GM21390 (cell line): ENCODE measurements around the gene FOXD1.

Source experiments
- ATAC-seq: cut with Tn5 transposase; IDR thresholded peaks from one replicate; pipeline ENCODE4 v1.9.1; 2021; ENCODE audit not compliant: unreplicated experiment

FOXD1 gene

DNA sequence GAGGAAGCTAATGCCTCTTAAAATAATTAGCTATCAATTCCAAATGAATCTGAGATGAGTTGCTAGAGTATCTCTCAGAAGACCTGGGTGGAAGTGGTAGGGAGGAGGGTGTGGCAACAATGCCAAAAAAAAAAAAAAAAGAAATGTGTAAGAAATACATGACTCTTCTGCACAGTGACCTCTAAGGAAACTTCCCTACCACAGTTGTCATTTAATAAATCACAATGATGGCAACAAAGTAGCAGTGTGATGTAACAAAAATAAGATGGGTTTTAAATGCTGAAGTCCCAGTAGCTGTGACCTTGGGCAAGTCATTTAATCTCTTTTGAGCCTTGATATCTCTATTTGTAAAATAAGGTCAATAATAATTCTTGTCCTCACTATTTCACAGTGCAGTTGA, 7.2 kb downstream of the FOXD1 start:
- ATAC-seq, result no peak

DNA sequence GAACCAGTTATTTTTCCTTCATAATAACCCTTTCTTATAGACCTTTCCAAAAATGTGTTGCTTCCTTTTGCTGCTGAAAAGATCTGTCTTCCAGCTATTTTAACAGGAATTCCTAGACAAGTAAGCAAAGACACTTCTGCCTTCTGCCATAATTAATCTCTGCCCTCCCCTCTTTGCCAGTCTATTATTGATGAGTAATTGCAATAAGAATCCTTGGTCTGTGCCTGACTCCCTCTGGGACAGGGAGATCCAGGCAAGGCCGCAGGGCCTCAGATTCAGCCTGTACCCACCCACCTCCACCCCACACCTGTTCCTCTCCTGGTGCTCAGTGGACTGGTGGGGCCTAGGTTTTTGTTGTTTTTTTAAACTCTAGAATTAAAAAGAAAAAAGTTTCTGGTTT, 8.3 kb downstream of the FOXD1 start:
- no peak for ATAC-seq

DNA sequence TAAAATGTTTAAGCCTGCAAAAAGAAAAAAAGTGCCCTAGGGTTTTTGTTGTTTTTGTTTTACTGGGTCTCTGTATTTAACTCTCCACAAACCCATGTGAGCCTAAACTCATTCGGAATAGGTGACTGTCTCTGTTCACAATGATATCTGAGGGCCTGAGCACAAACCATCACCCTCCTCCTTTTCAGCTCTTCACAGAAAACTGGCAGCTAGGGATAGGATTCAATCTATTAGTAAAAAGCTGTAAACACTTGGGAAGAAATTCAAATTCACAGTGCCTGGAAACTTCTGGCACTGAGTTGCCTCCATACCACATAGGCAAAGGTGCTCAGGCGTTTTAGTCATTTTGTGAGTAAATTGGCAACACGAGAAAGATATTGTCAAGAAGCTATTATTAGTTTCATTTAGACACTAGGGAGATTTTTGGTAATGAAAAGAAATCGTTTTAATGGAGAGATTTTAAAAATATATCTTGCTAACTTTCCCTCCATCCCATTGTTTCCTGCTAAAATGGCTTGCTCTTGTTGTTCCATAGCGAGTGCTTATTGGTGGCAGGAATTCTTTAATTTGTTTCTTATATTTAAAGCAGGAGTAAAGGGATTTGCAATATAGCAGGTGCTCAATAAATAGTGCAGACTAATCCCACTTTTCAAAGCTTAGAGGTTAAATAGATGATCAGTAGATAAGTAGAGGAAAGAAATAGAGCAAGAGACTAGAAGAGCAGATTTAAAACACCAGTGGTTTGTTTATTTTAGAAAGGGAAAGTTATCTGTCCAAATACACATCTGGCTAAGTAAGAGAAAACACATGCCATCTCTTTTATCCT, 9.7 kb downstream of the FOXD1 start:
- no peak for ATAC-seq

DNA sequence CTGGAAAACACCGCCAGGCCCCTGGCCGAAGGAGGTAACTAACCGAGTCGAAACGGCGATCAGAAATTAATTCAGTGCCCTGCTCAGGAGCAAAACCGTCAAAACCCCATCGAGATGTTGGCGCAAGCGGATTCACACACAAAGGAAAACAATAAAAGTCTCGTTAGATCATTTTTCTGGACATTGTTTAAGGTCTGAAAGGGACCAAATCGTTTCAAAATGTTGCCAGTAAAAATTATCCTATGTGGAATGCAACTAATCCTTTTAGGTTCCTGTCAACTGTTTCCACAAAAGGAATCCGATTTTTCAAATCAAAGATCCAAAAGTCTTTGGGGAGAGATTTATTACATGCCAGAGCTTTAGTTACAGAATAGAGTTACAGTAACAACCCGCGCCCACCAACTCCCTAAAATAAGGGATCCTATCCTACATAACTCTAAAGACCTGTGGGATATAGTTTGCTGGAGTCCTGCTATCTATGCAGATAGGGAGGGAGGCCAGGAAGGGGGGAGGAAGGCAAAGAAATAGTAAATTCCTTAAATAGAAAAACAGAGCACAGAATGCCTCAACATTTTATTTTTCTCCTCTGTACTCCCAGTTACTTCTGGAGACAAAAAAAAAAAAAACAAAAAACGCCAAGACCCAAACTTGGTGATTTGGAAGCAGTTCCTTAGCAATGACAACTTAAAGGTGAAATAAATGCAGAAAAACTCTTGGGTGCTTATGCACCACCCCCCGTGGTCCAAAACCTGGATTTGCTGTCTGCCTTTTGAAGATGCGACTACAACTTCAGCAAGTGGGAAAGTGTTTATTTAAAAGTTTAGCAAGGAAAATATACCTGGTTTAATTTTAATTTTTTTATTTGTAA, 10.6 kb downstream of the FOXD1 start:
- no peak for ATAC-seq

DNA sequence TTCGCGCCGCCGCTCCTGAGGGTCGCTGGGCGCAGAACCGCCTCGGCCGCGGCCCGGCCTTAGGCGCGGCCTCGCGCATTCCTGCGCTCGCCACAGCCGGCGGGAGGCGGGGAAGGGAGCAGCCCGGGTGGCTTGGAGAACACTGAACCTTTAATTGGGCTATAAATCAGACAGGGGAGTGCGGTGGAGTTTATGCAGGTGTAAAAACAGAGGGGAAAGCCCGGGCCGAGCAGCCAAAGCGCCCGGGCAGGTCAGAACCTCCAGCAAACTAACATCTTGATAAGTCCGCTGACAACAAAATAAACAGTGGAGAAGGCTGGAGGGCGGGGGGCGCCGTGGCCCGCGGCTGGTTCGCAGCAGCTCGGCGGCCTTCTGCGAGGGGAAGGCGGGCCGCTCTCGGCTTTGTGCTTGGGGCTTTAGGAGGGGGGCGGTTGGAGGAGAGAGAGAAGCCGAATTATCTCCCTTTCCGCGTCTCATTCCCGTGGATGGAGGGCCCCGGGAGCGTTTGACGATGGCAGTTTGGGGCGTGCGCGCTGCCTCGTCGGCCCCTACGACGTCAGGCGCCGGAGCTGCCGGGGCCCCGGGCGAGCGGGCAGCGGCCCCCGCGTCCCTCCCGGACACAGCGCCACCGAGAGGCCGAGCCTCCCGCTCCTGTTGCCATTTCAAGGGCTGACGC, 11.3 kb downstream of the FOXD1 start:
- ATAC-seq, result no peak

DNA sequence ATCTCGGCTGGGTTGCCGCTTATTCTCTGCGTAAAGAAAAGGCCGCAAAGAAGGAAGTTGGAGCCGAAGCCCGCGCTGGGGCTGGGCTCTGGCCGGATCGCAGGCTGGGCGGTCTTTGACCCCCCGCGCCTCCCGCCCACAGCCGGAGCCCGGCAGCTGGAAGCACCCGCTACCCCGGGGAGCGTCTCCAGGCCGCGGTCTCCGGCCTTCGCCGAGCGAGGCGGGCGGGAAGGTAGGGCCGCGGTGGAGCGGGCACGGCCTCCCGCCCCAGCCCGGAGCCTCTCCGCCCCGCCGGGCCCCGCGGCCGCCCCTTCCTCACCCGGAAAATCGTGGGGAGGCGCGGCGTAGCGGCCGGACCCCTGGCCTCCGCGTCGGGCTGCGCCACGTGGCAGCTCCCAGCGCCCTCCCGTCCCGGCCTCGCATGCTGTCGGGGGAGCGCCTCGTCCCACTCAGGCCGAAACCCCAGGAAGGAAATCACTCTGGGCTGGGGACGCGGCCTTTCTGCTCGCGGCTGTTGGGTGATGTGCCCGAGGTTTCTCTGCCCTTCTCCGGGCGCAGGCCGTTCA, 12.0 kb downstream of the FOXD1 start:
- ATAC-seq, result no peak

DNA sequence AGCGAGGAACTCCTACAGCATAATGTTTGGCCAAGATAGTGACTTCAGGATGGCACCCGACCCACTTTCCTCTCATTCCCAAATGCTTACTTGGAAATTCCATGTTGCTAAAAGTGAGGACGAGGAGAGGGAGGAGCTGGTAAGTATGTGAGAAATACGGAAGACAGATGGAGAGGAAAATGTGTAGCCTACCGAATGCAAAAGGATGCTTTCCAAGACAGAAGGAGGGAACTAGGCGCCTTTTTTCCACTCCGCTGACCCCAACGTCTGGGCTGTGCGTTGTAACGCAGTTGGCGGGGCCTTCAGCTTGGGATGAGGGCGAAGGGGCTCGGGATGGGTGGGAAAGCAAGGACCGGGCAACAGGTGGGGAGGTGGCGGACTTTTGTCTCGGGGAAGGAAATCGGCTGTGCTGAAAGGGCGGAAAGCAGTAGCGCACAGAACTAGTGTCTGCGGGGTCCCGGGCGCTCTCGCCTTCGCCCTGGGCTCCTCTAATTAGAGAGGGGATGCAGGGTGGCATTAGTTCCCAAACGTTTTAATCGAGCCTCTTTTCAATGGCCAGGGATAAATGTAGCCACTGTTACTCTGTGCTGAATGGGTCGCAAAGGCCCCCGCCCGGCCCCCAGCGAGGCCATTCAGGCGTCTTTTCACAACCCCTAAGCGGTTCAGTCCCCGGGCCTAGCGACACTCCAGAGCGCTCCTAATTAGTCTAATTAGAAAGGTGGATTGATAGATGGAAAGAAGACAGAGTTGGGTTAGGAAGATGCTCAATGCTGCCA, 12.6 kb downstream of the FOXD1 start:
- no peak for ATAC-seq

DNA sequence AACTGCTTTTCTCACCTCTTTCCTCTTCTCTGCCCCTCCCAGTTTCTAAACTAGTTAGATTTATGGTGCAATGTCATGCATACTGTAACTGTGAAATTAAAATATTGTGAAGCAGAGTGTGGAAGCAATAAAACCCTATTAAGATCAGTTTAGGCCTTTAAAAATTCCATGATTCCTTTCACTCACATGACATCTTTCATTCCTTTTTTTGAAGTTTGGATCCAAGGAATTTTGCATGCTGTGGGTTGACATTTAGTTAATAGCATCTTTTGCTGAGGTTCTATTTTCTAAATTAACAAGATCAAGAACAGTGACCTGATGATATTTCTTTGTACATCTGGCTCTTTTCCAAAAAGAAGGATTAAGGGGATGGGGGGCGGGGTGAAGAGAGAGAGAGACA, 13.7 kb downstream of the FOXD1 start:
- ATAC-seq, result no peak

DNA sequence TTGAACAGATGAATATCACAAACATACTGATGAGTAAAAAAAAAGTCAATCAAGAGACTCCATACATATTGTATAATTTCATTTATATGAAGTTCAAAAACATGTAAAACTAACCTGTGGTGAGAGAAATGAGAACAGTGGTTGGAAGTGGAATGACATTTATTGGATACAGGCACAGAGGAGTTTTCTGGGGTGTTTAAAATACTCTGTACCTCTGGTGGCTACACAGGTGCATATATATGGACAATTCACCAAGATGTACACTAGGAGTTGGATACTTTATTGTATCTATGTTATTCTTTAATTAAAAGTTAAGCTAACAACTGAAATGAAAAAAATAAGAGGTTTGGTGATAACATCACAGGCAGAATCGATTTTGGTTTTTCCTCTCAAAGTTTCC, 14.1 kb downstream of the FOXD1 start:
- ATAC-seq, result no peak

DNA sequence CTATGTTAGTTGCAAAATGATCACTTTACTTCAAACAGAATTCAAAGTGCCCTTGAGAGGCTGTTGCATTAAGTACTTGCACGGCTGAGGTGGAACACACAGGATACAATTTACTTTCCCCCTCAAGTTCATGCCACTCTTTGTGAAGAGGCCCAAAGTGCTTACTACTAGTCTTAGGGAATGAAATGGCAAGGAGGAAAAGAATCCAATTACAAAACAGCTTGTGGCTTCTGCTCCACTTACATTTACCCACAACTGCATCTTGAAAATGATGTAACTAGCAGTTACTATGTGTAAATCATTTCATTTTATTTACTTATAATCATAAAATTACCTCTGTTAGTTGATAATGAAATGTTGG, 14.6 kb downstream of the FOXD1 start:
- ATAC-seq, result no peak

DNA sequence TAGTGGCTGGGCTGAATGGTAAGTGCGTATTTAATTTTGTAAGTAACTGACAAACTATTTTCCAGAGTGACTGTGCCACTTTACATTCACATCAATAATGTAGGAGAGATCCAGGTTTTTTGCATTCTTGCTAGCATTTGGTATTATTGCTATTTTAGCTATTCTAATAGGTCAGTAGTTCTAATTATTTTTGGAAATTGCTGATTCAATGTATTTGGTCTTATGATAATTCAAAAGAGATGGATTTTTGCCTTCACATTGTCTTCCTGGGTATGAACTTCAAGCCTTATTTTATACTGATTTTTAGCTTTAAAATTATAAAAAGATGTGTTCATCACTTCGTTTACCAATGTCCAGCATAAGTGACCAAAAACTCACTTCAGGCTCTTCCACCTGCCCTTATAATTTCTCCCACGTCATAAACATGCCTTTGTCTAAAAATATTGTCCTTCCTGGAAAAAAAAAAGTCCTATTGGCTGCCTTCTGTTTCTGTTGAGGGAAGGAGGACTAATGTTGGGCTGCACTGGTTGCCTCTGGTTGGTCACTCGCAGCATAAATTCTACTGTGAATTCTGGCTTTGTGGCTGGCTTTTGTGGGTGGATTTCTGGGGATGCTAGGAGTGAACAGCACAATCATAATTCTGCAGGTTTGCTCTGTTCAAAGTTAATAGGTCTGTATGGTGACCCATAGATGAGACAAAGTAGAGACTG, 15.2 kb downstream of the FOXD1 start:
- no peak for ATAC-seq

DNA sequence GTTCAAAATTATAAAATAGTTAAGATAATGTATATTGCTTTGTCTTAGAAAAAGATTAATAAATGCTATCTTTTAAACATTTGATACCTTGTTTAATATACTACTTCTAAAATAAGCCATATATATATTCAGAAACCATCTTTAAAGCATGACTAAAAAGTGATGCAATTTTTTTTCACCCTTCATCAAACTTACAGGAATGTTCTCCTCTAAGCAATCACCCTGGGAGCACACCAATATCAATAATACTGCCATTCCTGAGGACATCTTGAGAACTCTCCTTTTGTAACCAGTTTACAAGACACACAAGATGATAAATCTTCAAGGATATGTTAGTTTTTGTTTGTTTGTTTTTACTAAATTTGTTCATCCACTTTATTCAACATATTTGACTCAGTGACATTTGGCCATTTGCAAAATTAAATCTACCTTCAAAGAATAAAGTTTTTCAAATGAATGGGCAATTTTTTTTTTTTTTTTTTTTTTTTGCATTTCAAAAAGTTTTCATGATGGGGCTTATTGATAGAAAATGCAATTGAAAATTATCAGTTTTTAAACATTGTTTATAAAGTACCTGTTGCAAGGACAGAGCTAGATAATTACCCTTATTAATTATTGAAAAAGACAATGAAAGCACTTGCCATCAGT, 17.2 kb downstream of the FOXD1 start:
- no peak for ATAC-seq

DNA sequence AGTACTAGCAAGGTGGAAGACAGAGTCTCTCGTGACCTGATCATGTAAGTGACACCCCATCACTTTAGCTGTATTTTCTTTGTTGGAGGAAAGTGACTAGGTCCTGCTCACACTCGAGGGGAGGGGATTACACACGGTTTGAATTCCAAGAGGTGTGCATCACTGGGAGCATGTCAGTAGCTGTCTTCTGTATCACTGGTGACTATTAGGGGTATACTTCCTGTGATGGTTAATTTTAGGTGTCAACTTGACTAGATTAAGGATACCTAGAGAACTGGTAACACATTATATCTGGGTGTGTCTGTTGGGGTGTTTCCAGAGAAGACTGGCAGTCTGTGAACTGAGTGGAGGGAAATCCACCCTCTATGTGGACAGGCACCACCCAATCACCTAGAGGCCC, 22.5 kb downstream of the FOXD1 start:
- ATAC-seq, result no peak

DNA sequence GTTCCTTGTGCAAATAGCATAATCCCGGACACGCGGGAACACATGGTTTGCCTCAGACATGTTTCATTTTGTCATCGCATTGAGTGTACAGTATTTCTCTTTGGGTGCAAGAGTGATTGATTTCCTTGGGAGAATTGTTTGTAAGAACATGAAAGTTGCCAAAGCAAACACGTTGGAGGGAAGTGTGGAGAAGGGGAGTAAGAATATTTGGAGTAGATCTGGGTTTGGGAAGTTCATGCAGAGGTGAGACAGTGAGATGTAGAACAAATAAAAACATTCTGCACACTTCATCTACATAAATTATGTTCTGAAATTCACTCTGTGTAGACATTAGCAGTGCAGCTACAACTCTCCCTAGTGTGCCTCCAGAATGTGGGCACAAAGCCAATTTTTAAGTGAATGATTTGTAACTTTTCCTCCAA, 24.0 kb downstream of the FOXD1 start:
- ATAC-seq, result no peak

DNA sequence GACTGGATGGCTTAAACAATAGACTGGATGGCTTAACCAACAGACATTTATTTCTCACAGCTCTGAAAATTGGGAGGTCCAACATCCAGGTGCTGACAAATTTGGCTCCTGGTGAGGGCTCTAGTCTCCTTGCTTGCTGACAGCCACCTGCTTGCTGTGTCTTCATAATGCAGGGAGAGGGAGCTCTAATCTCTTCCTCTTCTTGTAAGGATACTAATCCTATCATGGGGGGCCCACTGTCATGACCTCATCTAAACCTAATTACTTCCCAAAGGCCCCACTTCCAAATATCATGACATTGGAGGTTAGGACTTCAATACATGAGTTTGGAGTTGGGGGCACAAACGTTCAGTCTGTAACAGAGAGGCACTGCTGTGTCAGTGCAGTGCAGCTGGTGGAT, 26.4 kb downstream of the FOXD1 start:
- ATAC-seq, result no peak

DNA sequence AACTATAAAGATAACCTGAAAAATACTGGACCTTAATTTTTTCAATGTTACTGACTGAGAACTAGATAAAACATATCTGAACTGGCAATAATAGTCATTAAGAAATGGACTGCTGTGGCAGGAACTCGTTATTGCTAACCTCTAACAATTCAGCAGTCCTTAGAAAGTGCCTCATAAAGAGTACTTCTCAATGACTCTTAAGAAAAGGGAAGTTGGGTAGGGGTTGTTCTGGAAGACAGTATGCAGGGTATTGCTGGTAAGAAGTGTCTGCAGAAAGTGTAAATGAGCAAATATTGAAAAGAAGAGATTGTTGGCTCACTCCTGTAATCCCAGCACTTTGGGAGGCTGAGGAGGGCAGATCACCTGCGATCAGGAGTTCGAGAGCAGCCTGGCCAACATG, 27.9 kb downstream of the FOXD1 start:
- ATAC-seq, result no peak

DNA sequence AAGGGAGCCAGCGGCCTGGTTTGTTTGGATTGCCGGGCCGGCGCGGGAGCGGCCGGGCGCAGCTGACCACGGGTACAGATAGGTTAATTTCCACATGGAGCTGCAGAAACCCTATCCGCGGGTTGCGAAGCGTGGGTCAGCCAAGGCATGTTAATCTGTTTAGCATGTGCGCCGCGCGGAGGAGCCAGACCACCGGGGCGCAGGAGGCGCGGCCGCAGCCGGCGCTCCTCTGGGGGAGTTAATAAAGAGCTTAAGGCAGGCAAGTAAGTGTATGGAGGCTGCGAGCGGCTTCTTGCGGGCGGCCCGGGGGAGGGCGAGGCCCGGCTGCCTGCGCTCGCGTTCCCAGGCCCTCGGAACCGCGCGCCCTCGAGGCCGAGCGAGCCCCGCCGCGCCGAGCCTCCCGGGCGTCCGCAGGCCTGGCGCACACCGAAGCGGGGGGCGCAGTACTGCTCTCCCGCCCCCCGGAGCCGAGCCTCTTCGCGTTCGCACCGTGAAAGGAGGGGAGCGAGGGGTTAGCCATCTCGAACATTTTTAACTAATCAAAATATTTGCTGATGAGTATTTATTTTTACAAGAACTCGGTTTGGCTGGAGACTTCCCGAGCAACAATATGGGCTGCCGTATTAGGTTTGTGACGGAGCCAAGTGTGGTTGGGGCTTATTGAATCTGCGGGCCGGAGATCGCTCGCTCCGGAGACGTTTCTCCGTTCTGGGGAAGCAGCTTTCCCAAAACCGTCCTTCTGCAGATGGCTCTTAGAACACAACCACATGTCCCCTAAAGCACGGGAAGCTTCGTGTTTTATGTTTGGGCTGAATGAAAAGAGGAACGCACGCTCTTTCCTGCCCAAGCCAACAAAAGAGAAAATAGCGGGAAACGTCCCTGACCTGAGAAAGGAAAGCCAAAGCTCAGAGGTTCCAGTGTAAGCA, 28.8 kb downstream of the FOXD1 start:
- ATAC-seq, result no peak

DNA sequence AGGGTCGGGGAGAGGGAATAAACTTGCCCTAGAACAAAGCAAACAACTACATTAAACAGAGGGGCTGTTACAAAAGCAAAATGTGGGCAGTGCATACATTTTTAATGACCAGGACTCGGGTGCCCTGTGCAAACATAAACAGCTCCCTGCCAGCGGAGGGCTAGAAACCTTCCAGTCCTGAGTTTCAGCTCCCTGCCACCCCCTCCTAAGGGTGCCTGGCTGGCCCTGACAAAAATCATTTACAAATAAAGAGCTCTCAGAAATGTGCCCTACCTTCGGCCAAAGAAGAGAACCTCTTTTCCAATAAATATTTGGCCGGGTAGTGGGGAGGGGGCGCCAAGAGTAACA, 29.5 kb downstream of the FOXD1 start:
- ATAC-seq, result no peak

DNA sequence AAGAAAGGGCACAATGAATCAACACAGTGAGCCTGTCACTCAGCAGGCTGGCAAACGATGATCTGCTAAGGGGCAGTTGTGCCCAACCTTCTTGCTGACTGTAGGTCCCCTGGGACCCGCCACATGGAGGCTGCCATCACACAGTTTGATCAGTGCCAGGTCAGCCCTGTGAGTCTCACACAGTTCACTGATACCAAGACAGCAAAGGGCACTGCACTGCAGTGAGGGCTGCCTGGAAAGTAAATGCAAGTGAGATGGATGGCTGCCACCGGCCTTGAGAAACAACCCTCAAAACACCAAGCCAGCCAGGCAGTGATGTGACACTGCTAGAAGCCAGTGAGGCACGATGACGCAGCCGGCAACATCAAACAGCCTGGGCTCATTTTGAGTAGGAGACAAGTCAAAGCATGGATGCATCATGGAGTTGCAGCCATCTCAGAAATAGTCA, 30.3 kb downstream of the FOXD1 start:
- ATAC-seq, result no peak
